Panc1 (cell line): ENCODE data around the gene ERRFI1.

Experiments
- CTCF ChIP-seq: fragments of 450-650 bp; IDR thresholded peaks from 2 replicates; pipeline ENCODE4 v1.5.1; 2017; ENCODE audit warnings: mild to moderate bottlenecking
- POLR2AphosphoS5 ChIP-seq: IDR thresholded peaks from 2 replicates; pipeline ENCODE4 v1.6.1; 2012; ENCODE audit warnings: mild to moderate bottlenecking, low read depth, low read length, moderate library complexity
- REST ChIP-seq, 2 experiments: IDR thresholded peaks; 2 replicates each; pipeline ENCODE4 v1.6.1; 2011 to 2012; ENCODE audit warnings: low read depth in 2 of 2, control low read depth in 1 of 2, low read length in 1 of 2, mild to moderate bottlenecking in 1 of 2, moderate library complexity in 1 of 2; ENCODE audit not compliant: insufficient read depth in 1 of 2
- SIN3A ChIP-seq: IDR thresholded peaks from 2 replicates; pipeline ENCODE4 v1.6.1; 2012; ENCODE audit warnings: low read depth, mild to moderate bottlenecking, low read length, moderate library complexity, borderline replicate concordance; ENCODE audit not compliant: insufficient read depth
- TCF7L2 ChIP-seq: IDR thresholded peaks from 2 replicates; pipeline ENCODE4 v1.6.1; 2011; ENCODE audit warnings: mild to moderate bottlenecking, low read depth, low read length, inconsistent platforms

- TF ChIP-seq CTCF (no peak), POLR2AphosphoS5 (no peak), REST (IDR thresholded peaks at IDR 0.05; ENCODE audit: insufficient read depth in 1 of 2, low read depth in 2 of 2, low read length in 1 of 2) (no peak), SIN3A (no peak), TCF7L2 (no peak)
Measured at GRCh38 chr1:8028571-8028910, 2.4 kb upstream of the ERRFI1 start.
